Stomach smooth muscle (tissue), 2 donors: ENCODE measurements around the gene CERS6.

Experiments
- H3K27ac ChIP-seq: one replicate; pipeline ENCODE4 v1.7.0; 2013; ENCODE audit warnings: mild to moderate bottlenecking, low read length, inconsistent platforms
- H3K27me3 ChIP-seq, 2 donors: one replicate each; pipeline ENCODE4 v1.7.0; 2013; ENCODE audit warnings: low read length in 2 of 2; ENCODE audit not compliant: insufficient read depth in 2 of 2, control insufficient read depth in 1 of 2
- H3K36me3 ChIP-seq, 2 donors: one replicate each; pipeline ENCODE4 v1.7.0; 2013; ENCODE audit warnings: low read length in 2 of 2; ENCODE audit not compliant: control insufficient read depth in 2 of 2, insufficient read depth in 2 of 2
- H3K4me1 ChIP-seq: one replicate; pipeline ENCODE4 v1.7.0; 2013; ENCODE audit warnings: low read length; ENCODE audit not compliant: control insufficient read depth, insufficient read depth
- H3K4me3 ChIP-seq, 2 donors: one replicate each; pipeline ENCODE4 v1.7.0; 2013; ENCODE audit warnings: low read length in 2 of 2
- H3K9ac ChIP-seq, 2 donors: one replicate each; pipeline ENCODE4 v1.7.0; 2013; ENCODE audit warnings: low read length in 2 of 2, mild to moderate bottlenecking in 1 of 2
- H3K9me3 ChIP-seq, 2 donors: one replicate each; pipeline ENCODE4 v1.7.0; 2013; ENCODE audit warnings: low read length in 2 of 2; ENCODE audit not compliant: control insufficient read depth in 2 of 2
- donor health status: healthy.
- donor health status: Pancreatic carcinoma.

The CERS6 gene

GRCh38 chr2:168429988-168430387 is 26.1 kb upstream of the CERS6 start:
- H3K4me3 ChIP-seq, result no peak overlapping the region
- H3K36me3 ChIP-seq, result no peaks in the 10 kb centered on the region
- no peak overlapping the region for H3K9ac ChIP-seq

DNA sequence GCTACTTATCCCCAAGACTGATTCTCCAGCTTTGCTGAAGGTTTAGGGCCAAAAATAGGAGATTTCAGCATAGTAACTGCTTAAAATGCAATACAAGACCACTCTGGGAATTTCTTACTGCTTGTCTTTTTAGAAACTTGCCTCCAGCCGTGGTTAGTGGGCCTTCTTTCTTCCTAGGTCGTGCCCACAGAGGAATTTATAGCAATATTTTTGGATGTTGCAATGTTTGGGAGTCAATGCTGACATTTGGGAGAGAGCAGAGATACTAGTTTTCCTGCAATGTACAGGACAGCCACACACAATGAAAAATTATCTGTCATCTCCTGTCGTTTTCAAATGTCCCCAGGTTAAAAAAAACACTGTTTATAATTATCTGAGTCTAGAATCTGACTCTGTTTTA is 25.6 kb upstream of the CERS6 start:
- no peak overlapping the region for H3K9ac ChIP-seq
- no peaks in the 10 kb centered on the region for H3K4me1 ChIP-seq
- no peak overlapping the region for H3K4me3 ChIP-seq
- no peaks in the 10 kb centered on the region for H3K9me3 ChIP-seq
- H3K27ac ChIP-seq, result no peak overlapping the region
- no peaks in the 10 kb centered on the region for H3K36me3 ChIP-seq
- H3K27me3 ChIP-seq, result no peaks in the 10 kb centered on the region

More at GRCh38 chr2:168429988-168430387, 26.1 kb upstream of the CERS6 start:
- Histone ChIP-seq H3K27me3 (no peaks in the 10 kb centered on the region), H3K9me3 (no peaks in the 10 kb centered on the region), H3K27ac (no peak overlapping the region), H3K4me1 (no peaks in the 10 kb centered on the region)

- Histone ChIP-seq H3K9me3 (no peaks in the 10 kb centered on the region), H3K27me3 (no peaks in the 10 kb centered on the region), H3K27ac (no peak overlapping the region), H3K36me3 (no peaks in the 10 kb centered on the region), H3K4me3 (no peak overlapping the region), H3K9ac (no peak overlapping the region), H3K4me1 (no peaks in the 10 kb centered on the region)
Observed at GRCh38 chr2:168431301-168432024, 24.6 kb upstream of the CERS6 start.

DNA sequence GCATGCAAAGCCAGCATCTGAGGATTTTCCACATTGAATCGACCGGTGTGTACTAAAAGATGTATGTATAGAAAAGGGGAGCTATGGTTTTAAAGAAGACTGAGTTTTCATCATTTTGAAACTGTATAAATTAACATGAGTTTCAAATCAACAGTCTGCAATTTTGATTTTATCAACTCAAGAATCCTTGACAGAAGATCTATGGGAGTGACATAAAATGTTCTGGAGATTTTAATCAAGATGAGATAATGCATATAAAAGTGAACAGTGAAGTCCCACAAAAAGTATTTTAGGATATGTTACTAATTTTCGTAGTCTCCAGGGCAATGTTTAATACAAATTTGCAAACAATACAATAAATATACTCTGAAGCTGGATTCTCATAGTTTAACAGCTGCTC is 24.0 kb upstream of the CERS6 start:
- Histone ChIP-seq H3K27me3 (no peaks in the 10 kb centered on the region), H3K4me1 (no peaks in the 10 kb centered on the region), H3K9me3 (no peaks in the 10 kb centered on the region), H3K36me3 (no peaks in the 10 kb centered on the region), H3K4me3 (no peak overlapping the region), H3K27ac (no peak overlapping the region), H3K9ac (no peak overlapping the region)

DNA sequence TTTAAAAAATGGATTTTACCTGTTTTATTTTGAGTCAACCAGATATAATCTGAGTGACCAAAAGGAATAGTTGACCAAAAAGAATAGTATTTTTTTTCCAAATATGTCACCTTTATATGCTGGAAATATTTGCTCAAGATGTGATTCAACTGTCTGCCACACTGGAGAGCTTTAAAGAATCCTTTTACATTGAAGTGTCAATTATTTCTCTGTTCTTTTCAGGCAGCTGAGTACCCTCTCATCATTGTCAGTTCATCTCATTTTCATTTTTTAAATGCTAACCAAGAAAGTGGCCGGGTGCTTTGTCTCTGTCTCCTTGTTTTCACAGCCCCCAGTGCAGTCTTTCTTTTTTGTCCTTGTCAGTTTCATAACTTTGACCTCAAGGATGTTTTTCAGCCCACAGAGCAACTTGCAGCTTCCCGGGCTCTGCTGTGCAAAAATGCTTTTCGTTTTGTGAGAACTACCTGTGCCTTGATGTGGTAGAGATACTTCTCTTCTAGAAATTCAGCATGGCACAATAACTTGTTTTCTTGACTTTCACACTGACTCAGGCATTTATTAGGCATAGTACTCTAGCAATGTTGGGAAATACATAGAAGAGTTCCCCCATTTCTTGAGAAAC is 23.4 kb upstream of the CERS6 start:
- no peaks in the 10 kb centered on the region for H3K9me3 ChIP-seq
- H3K4me1 ChIP-seq, result no peaks in the 10 kb centered on the region
- H3K27me3 ChIP-seq, result no peaks in the 10 kb centered on the region
- H3K36me3 ChIP-seq, result no peaks in the 10 kb centered on the region
- no peak overlapping the region for H3K9ac ChIP-seq
- no peak overlapping the region for H3K4me3 ChIP-seq
- no peak overlapping the region for H3K27ac ChIP-seq

GRCh38 chr2:168433527-168433926 is 22.5 kb upstream of the CERS6 start:
- H3K9ac ChIP-seq, result no peak overlapping the region
- no peaks in the 10 kb centered on the region for H3K36me3 ChIP-seq
- H3K4me3 ChIP-seq, result no peak overlapping the region
- H3K27ac ChIP-seq, result no peak overlapping the region
- no peaks in the 10 kb centered on the region for H3K27me3 ChIP-seq
- no peaks in the 10 kb centered on the region for H3K4me1 ChIP-seq
- no peaks in the 10 kb centered on the region for H3K9me3 ChIP-seq

- H3K9ac ChIP-seq, result no peak overlapping the region
- H3K27ac ChIP-seq, result no peak overlapping the region
- no peaks in the 10 kb centered on the region for H3K9me3 ChIP-seq
- H3K36me3 ChIP-seq, result no peaks in the 10 kb centered on the region
- no peaks in the 10 kb centered on the region for H3K27me3 ChIP-seq
- no peaks in the 10 kb centered on the region for H3K4me1 ChIP-seq
- no peak overlapping the region for H3K4me3 ChIP-seq
Observed at GRCh38 chr2:168434146-168434545, 21.9 kb upstream of the CERS6 start.

GRCh38 chr2:168436840-168437239 is 19.2 kb upstream of the CERS6 start:
- H3K27me3 ChIP-seq, result no peaks in the 10 kb centered on the region
- no peaks in the 10 kb centered on the region for H3K4me1 ChIP-seq
- H3K9me3 ChIP-seq, result no peaks in the 10 kb centered on the region
- H3K9ac ChIP-seq, result no peak overlapping the region
- H3K27ac ChIP-seq, result no peak overlapping the region
- H3K36me3 ChIP-seq, result no peaks in the 10 kb centered on the region
- H3K4me3 ChIP-seq, result no peak overlapping the region

GRCh38 chr2:168438553-168438952 is 17.5 kb upstream of the CERS6 start:
- no peak overlapping the region for H3K27ac ChIP-seq

GRCh38 chr2:168439536-168439935 is 16.5 kb upstream of the CERS6 start:
- Histone ChIP-seq H3K4me3 (no peak overlapping the region), H3K27me3 (no peaks in the 10 kb centered on the region), H3K4me1 (no peaks in the 10 kb centered on the region), H3K9me3 (no peaks in the 10 kb centered on the region), H3K27ac (no peak overlapping the region), H3K9ac (no peak overlapping the region), H3K36me3 (no peaks in the 10 kb centered on the region)

More at GRCh38 chr2:168438553-168438952, 17.5 kb upstream of the CERS6 start:
- Histone ChIP-seq H3K27me3 (no peaks in the 10 kb centered on the region), H3K9ac (no peak overlapping the region), H3K9me3 (no peaks in the 10 kb centered on the region), H3K4me1 (no peaks in the 10 kb centered on the region), H3K4me3 (no peak overlapping the region), H3K36me3 (no peaks in the 10 kb centered on the region)

DNA sequence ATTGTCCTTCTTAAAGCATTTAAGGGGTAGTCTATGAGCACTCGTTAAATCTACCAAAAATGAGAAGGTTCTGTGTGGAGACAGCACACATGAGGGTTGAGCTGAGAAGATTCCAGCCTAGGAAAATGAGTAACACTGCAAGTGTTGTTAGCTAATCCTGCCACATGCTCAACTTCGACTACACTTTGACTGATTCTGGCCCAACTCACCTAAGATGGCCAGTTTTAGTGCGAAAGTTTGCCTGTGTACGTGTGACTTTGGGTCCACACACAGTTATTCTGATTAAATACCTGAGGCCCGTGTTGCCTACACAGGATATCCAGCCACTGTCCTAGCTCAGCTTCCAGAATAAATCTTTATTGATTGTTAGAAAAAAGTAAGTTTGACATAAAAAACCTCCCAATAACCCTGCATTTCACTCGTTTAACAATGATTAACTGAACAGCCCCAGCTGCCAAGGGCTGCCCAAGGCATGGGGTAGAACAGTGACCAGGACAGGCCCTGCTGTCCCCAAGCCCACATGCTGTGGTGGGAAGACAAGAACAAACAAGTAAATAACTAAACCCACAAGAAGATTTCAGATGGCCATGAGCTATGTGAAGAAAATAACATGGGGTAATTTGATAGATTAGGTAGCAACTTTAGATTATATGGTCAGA is 14.7 kb upstream of the CERS6 start:
- Histone ChIP-seq H3K36me3 (no peaks in the 10 kb centered on the region), H3K27me3 (no peaks in the 10 kb centered on the region), H3K9ac (no peak overlapping the region), H3K27ac (no peak overlapping the region), H3K4me1 (no peaks in the 10 kb centered on the region), H3K9me3 (no peaks in the 10 kb centered on the region), H3K4me3 (no peak overlapping the region)
